IMR-90 (cell line): Measurements from ENCODE around the gene LRRC2. TPM values are rescaled to one million over a fixed set of nuclear protein-coding genes. Genes with fewer than 3 reads are reported as not detected.
"Not testable (repeated sequence)": the region's sequence is repeated elsewhere in the genome, so short reads cannot be mapped to it uniquely, and the experiment has no call there.

Experiments used
- ATAC-seq: fragments of 200-7000 bp; cut with Tn5 transposase; 2 replicates; pipeline ENCODE4 v1.9.1; 2020; ENCODE audit warnings: low read depth, mild to moderate bottlenecking, moderate library complexity
- BruUV-seq: library from RNA; stranded (reverse); fragments of 400-500 nt; replicated peaks from 2 replicates; lab custom pipeline; 2021; lab: Mats Ljungman, UMichigan
- CTCF ChIA-PET: fragments of 300-600 bp; formaldehyde crosslinking; extraction: SDS; loops from one replicate; lab custom pipeline; 2021; ENCODE audit warnings: antibody characterized with exemption; lab: Yijun Ruan, JAX
- POLR2A ChIA-PET: fragments of 300-600 bp; sonication (Branson Sonifier 250); formaldehyde crosslinking; loops from one replicate; lab custom pipeline; 2022; ENCODE audit warnings: antibody characterized with exemption; ENCODE audit not compliant: unreplicated experiment; lab: Charles Lee
- DNase-seq: peaks from one replicate; pipeline ENCODE4 v3.0.0; 2013
- H2AFZ ChIP-seq: replicated peaks from 2 replicates; pipeline ENCODE3; 2013; ENCODE audit warnings: low read length, mild to moderate bottlenecking; ENCODE audit not compliant: poor library complexity
- H2AK5ac ChIP-seq: 2 replicates; pipeline ENCODE4 v1.6.1; 2013; ENCODE audit warnings: low read depth, low read length, inconsistent platforms
- H2AK9ac ChIP-seq: replicated peaks from 2 replicates; pipeline ENCODE3; 2013; ENCODE audit warnings: mild to moderate bottlenecking, low read depth, low read length, moderate library complexity; ENCODE audit not compliant: poor library complexity
- H2BK120ac ChIP-seq: 2 replicates; pipeline ENCODE4 v1.6.1; 2013; ENCODE audit warnings: low read depth, low read length, inconsistent platforms
- H2BK15ac ChIP-seq: 3 replicates; pipeline ENCODE4 v1.6.1; 2013; ENCODE audit warnings: low read depth, low read length, inconsistent platforms
- H2BK20ac ChIP-seq: 2 replicates; pipeline ENCODE4 v1.6.1; 2013; ENCODE audit warnings: low read depth, mild to moderate bottlenecking, inconsistent platforms, low read length, moderate library complexity
- H2BK5ac ChIP-seq: 2 replicates; pipeline ENCODE4 v1.6.1; 2013; ENCODE audit warnings: mild to moderate bottlenecking, low read depth, low read length, inconsistent platforms; ENCODE audit not compliant: poor library complexity, severe bottlenecking
- H3K14ac ChIP-seq: replicated peaks from 2 replicates; pipeline ENCODE4 v1.6.1; 2013; ENCODE audit warnings: low read depth, low read length, inconsistent platforms
- H3K18ac ChIP-seq: 2 replicates; pipeline ENCODE4 v1.6.1; 2013; ENCODE audit warnings: low read depth, low read length, control low read depth
- H3K23ac ChIP-seq: 2 replicates; pipeline ENCODE4 v1.6.1; 2013; ENCODE audit warnings: low read depth, low read length, inconsistent platforms
- H3K27ac ChIP-seq: 2 replicates; pipeline ENCODE4 v1.5.1; 2013; ENCODE audit warnings: mild to moderate bottlenecking, control low read depth, low read length; ENCODE audit not compliant: insufficient read depth
- H3K27me3 ChIP-seq: 2 replicates; pipeline ENCODE4 v1.6.1; 2013; ENCODE audit warnings: low read length; ENCODE audit not compliant: control insufficient read depth, insufficient read depth
- H3K36me3 ChIP-seq: 2 replicates; pipeline ENCODE4 v1.6.1; 2013; ENCODE audit warnings: low read length, mixed read lengths; ENCODE audit not compliant: control insufficient read depth, insufficient read depth
- H3K4ac ChIP-seq: 2 replicates; pipeline ENCODE4 v1.6.1; 2013; ENCODE audit warnings: low read depth, low read length, inconsistent platforms
- H3K4me1 ChIP-seq: 2 replicates; pipeline ENCODE4 v1.6.1; 2013; ENCODE audit warnings: low read length, mixed read lengths; ENCODE audit not compliant: control insufficient read depth, insufficient read depth
- H3K4me2 ChIP-seq: 2 replicates; pipeline ENCODE4 v1.6.1; 2013; ENCODE audit warnings: low read depth, mild to moderate bottlenecking, control low read depth, low read length, moderate library complexity
- H3K4me3 ChIP-seq: 2 replicates; pipeline ENCODE4 v1.5.1; 2013; ENCODE audit warnings: low read depth, mild to moderate bottlenecking, control low read depth, low read length, moderate library complexity; ENCODE audit not compliant: insufficient read depth
- H3K56ac ChIP-seq: 2 replicates; pipeline ENCODE4 v1.6.1; 2013; ENCODE audit warnings: low read length, inconsistent platforms; ENCODE audit not compliant: insufficient read depth; ENCODE audit errors: extremely low read depth
- H3K79me1 ChIP-seq, 2 experiments: 2 replicates each; pipeline ENCODE4 v1.6.1; 2013; ENCODE audit warnings: low read length in 2 of 2, inconsistent platforms in 1 of 2, low read depth in 1 of 2
- H3K9ac ChIP-seq: 2 replicates; pipeline ENCODE4 v1.6.1; 2013; ENCODE audit warnings: low read depth, low read length, control low read depth
- H3K9me1 ChIP-seq: 2 replicates; pipeline ENCODE4 v1.6.1; 2013; ENCODE audit warnings: low read length, inconsistent platforms; ENCODE audit not compliant: insufficient read depth
- H3K9me3 ChIP-seq: 2 replicates; pipeline ENCODE4 v1.6.1; 2013; ENCODE audit warnings: low read length; ENCODE audit not compliant: control insufficient read depth, insufficient read depth
- H4K20me1 ChIP-seq: 2 replicates; pipeline ENCODE4 v1.6.1; 2013; ENCODE audit warnings: low read length, inconsistent platforms; ENCODE audit not compliant: insufficient read depth
- H4K5ac ChIP-seq: 2 replicates; pipeline ENCODE4 v1.6.1; 2013; ENCODE audit warnings: mild to moderate bottlenecking, low read depth, low read length, control low read depth
- H4K8ac ChIP-seq, 2 experiments: 2 replicates each; pipeline ENCODE4 v1.6.1; 2013; ENCODE audit warnings: low read depth in 2 of 2, low read length in 2 of 2, control low read depth in 1 of 2, inconsistent platforms in 1 of 2
- H4K91ac ChIP-seq: 2 replicates; pipeline ENCODE4 v1.6.1; 2013; ENCODE audit warnings: low read depth, low read length, inconsistent platforms; ENCODE audit not compliant: insufficient read depth
- WGBS, 2 experiments: methylation state at CpG; one replicate each; pipeline versions ENCODE4 v1.1.5 to v1.1.7; 2013; ENCODE audit warnings: missing lambda C conversion rate in 2 of 2; ENCODE audit not compliant: insufficient read length in 1 of 2; ENCODE audit errors: extremely low coverage in 2 of 2; 5-methylcytosine and 5-hydroxymethylcytosine counted together
- dilution Hi-C: fragments of 300-500 bp; cut with HindIII; formaldehyde crosslinking; loops from one replicate; pipeline ENCODE4 v1.14.3; 2018; ENCODE audit warnings: low sequenced_read_pairs; ENCODE audit not compliant: unreplicated experiment
- in situ Hi-C: fragments of 300-500 bp; cut with MboI; formaldehyde crosslinking; loops from 3 replicates; pipeline ENCODE4 v1.14.3; 2019; ENCODE audit warnings: low sequenced_read_pairs, inconsistent platforms, mixed read lengths
- intact Hi-C: fragments of 100-400 bp; cut with micrococcal nuclease; formaldehyde crosslinking; loops from 2 replicates; pipeline ENCODE4 v1.10.0; 2022
- polyA plus RNA-seq, 3 experiments: library from polyadenylated mRNA; depleted of rRNA; stranded (reverse); fragments of >200 nt; gene quantifications; 2 replicates each; pipeline ENCODE4 v1.2.3, GENCODE V29; 2012; ENCODE audit warnings: low replicate concordance in 1 of 3
- total RNA-seq: library from RNA; depleted of rRNA; stranded (reverse); fragments of >200 nt; gene quantifications from 2 replicates; pipeline ENCODE4 v1.2.3, GENCODE V29; 2012

LRRC2 gene
- total and polyA plus RNA-seq, 2 of the 4 experiments (the other 2 are of a cell fraction): 2.9 to 4.1 TPM

DNA sequence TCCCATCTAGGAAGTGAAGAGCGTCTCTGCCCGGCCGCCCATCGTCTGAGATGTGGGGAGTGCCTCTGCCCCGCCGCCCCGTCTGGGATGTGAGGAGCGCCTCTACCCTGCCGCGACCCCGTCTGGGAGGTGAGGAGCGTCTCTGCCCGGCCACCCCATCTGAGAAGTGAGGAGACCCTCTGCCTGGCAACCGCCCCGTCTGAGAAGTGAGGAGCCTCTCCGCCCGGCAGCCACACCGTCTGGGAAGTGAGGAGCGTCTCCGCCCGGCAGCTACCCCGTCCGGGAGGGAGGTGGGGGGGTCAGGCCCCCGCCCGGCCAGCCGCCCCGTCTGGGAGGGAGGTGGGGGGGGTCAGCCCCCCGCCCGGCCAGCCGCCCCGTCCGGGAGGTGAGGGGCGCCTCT, 71.6 kb downstream of the LRRC2 start:
- dilution Hi-C loops, H3K9ac ChIP-seq, ATAC-seq, H4K20me1 ChIP-seq, H2AK9ac ChIP-seq, H4K91ac ChIP-seq, H3K23ac ChIP-seq, H3K56ac ChIP-seq, H3K4me3 ChIP-seq, H2BK20ac ChIP-seq, H2AFZ ChIP-seq, H3K9me3 ChIP-seq, H3K27ac ChIP-seq, H3K36me3 ChIP-seq, H3K14ac ChIP-seq, H3K18ac ChIP-seq, BruUV-seq, H3K79me1 ChIP-seq, H2BK15ac ChIP-seq, intact Hi-C loops, POLR2A ChIA-PET, H2BK120ac ChIP-seq, H4K5ac ChIP-seq, DNase-seq, H3K4me2 ChIP-seq, H4K8ac ChIP-seq, CTCF ChIA-PET, H2BK5ac ChIP-seq, H3K27me3 ChIP-seq, H3K4ac ChIP-seq, H2AK5ac ChIP-seq: not testable (repeated sequence)
- WGBS, 2 experiments: no CpG with 5 or more reads among the region's 33 CpGs
- H3K9me1 ChIP-seq: peaks cover 19% of the 10 kb centered on the region
- peaks cover 28% of the 10 kb centered on the region for H3K4me1 ChIP-seq
- in situ Hi-C loops: loop anchor here (25.0 kb wide), 1 partner anchor 393 kb away; the partner anchor contains the start of gene PTH1R
